HS-5 (cell line): ENCODE results near the gene MRPS18A.
A peak's percentile ranks its signal among the peaks of the same experiment; 100 is the strongest.
"Not testable (repeated sequence)": the region's sequence is repeated elsewhere in the genome, so short reads cannot be mapped to it uniquely, and the experiment has no call there.

Experiments
- DNase-seq: peaks from one replicate; pipeline ENCODE4 v3.0.0-alpha.2; 2012; ENCODE audit warnings: low read depth

Gene MRPS18A

GRCh38 chr6:43671011-43671800, 16.4 kb downstream of the MRPS18A start:
- DNase-seq: no peak

GRCh38 chr6:43670623-43670986, 17.0 kb downstream of the MRPS18A start:
- DNase-seq: no peak

GRCh38 chr6:43669922-43670622, 17.5 kb downstream of the MRPS18A start:
- no peak for DNase-seq

GRCh38 chr6:43669050-43669921, 18.3 kb downstream of the MRPS18A start:
- no peak for DNase-seq

GRCh38 chr6:43668151-43669028, 19.2 kb downstream of the MRPS18A start:
- DNase-seq: no peak

- peak; percentile 41 for DNase-seq
These were observed 20.1 kb downstream of the MRPS18A start for GRCh38 chr6:43667245-43668150.

GRCh38 chr6:43666196-43666920, 21.2 kb downstream of the MRPS18A start:
- no peak for DNase-seq

GRCh38 chr6:43665376-43665775, 22.2 kb downstream of the MRPS18A start:
- peak; percentile 63 for DNase-seq

- not testable (repeated sequence) for DNase-seq
These were observed 24.6 kb downstream of the MRPS18A start for GRCh38 chr6:43662948-43663347.

GRCh38 chr6:43658161-43658560, 29.4 kb downstream of the MRPS18A start:
- DNase-seq: no peak

GRCh38 chr6:43657221-43657802, 30.3 kb downstream of the MRPS18A start:
- no peak for DNase-seq

- not testable (repeated sequence) for DNase-seq
These were observed 34.8 kb downstream of the MRPS18A start for GRCh38 chr6:43652822-43653221.

GRCh38 chr6:43648248-43648647, 39.3 kb downstream of the MRPS18A start:
- no peak for DNase-seq

- no peak for DNase-seq
These were observed 40.0 kb downstream of the MRPS18A start for GRCh38 chr6:43647613-43648012.

- DNase-seq: no peak
These were observed 42.0 kb downstream of the MRPS18A start for GRCh38 chr6:43645613-43645964.

- no peak for DNase-seq
These were observed 42.5 kb downstream of the MRPS18A start, which contains the start of gene RSPH9 for GRCh38 chr6:43644940-43645612. Gene RSPH9 (plus strand): TSS chr6:43645036. CDS start chr6:43645099, 63 bp downstream.

- DNase-seq: no peak
These were observed 47.4 kb downstream of the MRPS18A start for GRCh38 chr6:43639984-43640800.

- no peak for DNase-seq
These were observed 51.3 kb downstream of the MRPS18A start for GRCh38 chr6:43636308-43636659.
